AG09309 (cell line): ENCODE results near the gene RPS6KA2.

Experiments
- DNase-seq: peaks from one replicate; pipeline ENCODE4 v3.0.0-alpha.2; 2010; ENCODE audit warnings: low read depth
- H3K4me3 ChIP-seq: 2 replicates; pipeline ENCODE4 v1.5.1; 2011; ENCODE audit warnings: mild to moderate bottlenecking, low read depth, low read length, moderate library complexity; ENCODE audit not compliant: control insufficient read depth
- TF ChIP-seq, protein P1 (sequence below): IDR thresholded peaks from 2 replicates; pipeline ENCODE4 v1.5.1; 2011; ENCODE audit warnings: mild to moderate bottlenecking, low read depth, low read length, inconsistent platforms; ENCODE audit not compliant: insufficient read depth, control insufficient read depth; ENCODE audit errors: missing control alignments

Gene RPS6KA2

GRCh38 chr6:166558156-166559005 is 68.7 kb downstream of the RPS6KA2 start:
- DNase-seq, result no peak
- no peak overlapping the region for H3K4me3 ChIP-seq
- TF ChIP-seq, protein P1, sequence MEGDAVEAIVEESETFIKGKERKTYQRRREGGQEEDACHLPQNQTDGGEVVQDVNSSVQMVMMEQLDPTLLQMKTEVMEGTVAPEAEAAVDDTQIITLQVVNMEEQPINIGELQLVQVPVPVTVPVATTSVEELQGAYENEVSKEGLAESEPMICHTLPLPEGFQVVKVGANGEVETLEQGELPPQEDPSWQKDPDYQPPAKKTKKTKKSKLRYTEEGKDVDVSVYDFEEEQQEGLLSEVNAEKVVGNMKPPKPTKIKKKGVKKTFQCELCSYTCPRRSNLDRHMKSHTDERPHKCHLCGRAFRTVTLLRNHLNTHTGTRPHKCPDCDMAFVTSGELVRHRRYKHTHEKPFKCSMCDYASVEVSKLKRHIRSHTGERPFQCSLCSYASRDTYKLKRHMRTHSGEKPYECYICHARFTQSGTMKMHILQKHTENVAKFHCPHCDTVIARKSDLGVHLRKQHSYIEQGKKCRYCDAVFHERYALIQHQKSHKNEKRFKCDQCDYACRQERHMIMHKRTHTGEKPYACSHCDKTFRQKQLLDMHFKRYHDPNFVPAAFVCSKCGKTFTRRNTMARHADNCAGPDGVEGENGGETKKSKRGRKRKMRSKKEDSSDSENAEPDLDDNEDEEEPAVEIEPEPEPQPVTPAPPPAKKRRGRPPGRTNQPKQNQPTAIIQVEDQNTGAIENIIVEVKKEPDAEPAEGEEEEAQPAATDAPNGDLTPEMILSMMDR, result no peak

DNA sequence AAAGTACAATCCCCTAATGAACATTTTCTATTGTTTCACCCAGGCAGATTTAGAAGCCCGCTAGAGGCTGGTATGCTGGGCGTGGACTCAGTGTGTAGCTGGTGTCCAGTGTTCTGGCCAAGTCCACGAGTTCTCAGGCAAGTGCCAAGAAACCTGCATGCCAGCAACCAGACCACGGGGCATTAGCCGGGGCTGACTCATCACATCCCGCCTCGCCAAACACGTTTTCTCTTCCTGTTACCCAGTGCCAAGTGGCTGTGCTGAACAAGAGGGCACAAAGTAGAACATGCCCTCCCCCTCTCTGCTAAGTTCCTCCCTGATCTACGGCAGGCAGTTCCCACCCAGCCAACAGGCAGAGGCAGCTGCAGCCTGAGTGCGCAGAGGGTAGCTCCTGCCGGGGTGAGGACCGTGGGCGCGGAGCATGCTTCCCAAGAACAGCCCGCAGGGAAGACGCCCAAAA is 70.2 kb downstream of the RPS6KA2 start:
- TF ChIP-seq, protein P1, result no peak
- DNase-seq, result peak; percentile 86
- H3K4me3 ChIP-seq, result no peak overlapping the region

DNA sequence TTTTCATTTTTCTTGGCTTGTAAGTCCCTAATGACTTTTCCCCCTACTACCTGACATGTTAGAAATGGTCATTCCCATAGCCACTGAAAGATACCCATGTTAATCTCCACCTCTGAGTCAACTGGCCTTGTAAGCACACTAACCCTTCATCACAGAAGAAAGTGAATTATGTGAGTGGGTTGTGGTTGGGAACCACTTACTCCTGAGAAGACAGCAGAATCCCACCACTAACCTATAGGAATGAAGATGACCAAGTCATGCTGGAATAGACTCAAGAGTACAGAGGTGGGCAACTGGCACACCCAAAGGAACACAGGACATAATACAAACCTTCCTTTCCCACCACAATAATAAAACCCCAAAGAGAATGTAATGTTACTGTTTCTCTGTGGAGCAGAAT is 70.7 kb downstream of the RPS6KA2 start:
- no peak for DNase-seq
- TF ChIP-seq, protein P1, result no peak
- no peak overlapping the region for H3K4me3 ChIP-seq

DNA sequence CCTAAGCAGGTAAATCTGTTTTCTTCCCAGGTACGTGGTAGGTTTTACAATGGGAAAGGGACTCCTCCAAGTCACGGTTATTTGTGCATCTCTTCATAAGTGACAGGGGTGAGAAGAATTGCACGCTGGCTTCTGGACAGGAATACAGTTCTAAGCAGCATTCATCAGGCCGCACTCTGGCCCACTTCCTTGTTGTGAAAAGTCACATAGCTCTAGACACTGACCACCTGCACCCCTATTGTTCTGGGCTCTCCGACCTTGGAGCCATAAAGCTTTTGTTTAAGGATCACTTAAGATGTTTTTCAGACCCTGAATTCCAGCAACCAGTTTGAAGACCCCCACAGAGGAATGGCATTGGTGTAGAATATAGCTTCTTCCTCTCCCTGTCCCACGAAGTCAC is 72.0 kb downstream of the RPS6KA2 start:
- TF ChIP-seq, protein P1, result no peak
- DNase-seq, result no peak
- H3K4me3 ChIP-seq, result no peak overlapping the region

DNA sequence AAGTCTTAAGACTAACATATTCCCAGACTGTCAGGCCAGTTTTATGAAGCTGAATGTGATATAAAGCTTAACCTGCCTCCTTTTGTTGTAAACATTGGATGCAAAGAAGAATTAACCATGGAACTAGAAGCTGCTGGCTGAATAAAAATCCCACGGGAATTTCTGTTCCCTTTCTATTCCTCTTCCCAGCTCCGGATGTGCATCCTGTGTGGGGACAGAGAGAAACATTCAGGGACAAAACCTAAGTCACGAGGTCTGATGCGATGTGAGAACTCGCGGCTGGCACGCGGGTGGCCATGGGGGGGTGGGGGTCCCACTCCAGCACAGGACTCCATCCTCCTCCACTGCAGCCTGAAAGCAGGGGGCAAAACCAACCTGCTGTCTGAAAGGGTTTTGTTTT is 72.7 kb downstream of the RPS6KA2 start:
- TF ChIP-seq, protein P1, result no peak
- DNase-seq, result no peak
- H3K4me3 ChIP-seq, result no peak overlapping the region

- no peak overlapping the region for H3K4me3 ChIP-seq
- peak; percentile 74 for DNase-seq
- TF ChIP-seq, protein P1, result no peak
These were observed 73.3 kb downstream of the RPS6KA2 start for GRCh38 chr6:166553563-166554271.
